PC-3 (cell line): ENCODE data around the gene NEGR1.

Experiments used
- EZH2 ChIP-seq: fragments of 300-600 bp; sonication (generic); IDR thresholded peaks from one replicate; pipeline ENCODE4 v1.6.1; 2017; ENCODE audit warnings: antibody characterized with exemption, mild to moderate bottlenecking, low read length; ENCODE audit not compliant: unreplicated experiment
- TF ChIP-seq, protein P1 (sequence below): fragments of 300-600 bp; sonication (generic); conservative IDR thresholded peaks from 2 replicates; pipeline ENCODE4 v1.5.1; 2017; ENCODE audit warnings: antibody characterized with exemption, low read depth, mild to moderate bottlenecking, low read length

DNA sequence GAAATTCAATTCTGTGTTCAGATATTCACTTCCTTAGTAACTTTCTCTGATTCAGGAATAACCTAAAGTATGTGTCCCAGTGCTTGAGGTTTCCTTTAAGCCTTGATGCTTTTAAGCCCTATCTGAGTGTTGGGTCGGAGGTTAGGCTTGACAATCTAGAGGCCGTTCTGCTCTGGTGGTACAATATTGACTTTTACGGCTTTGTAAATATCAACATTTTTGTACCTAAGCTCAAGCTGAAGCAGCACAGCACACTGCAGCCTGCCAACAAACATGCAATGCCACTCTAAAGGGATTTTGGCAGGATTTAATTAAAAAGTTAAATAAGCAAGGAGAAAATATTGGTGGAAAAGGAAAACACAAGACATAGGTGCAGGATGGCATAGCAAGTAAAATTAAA, 279.2 kb downstream of the NEGR1 start:
- TF ChIP-seq, protein P1, sequence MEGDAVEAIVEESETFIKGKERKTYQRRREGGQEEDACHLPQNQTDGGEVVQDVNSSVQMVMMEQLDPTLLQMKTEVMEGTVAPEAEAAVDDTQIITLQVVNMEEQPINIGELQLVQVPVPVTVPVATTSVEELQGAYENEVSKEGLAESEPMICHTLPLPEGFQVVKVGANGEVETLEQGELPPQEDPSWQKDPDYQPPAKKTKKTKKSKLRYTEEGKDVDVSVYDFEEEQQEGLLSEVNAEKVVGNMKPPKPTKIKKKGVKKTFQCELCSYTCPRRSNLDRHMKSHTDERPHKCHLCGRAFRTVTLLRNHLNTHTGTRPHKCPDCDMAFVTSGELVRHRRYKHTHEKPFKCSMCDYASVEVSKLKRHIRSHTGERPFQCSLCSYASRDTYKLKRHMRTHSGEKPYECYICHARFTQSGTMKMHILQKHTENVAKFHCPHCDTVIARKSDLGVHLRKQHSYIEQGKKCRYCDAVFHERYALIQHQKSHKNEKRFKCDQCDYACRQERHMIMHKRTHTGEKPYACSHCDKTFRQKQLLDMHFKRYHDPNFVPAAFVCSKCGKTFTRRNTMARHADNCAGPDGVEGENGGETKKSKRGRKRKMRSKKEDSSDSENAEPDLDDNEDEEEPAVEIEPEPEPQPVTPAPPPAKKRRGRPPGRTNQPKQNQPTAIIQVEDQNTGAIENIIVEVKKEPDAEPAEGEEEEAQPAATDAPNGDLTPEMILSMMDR = no peak
- no peak for TF ChIP-seq EZH2
